ENCODE data around the gene GIPC1.
A peak's percentile ranks its signal among the peaks of the same experiment; 100 is the strongest.

Gene GIPC1

GRCh38 chr19:14440049-14440448 lies 55.9 kb downstream of the GIPC1 start:
- Histone ChIP-seq H3K9me3 (no peaks in the 10 kb centered on the region), H3K4me1 (no peaks in the 10 kb centered on the region), H3K36me3 (peaks cover 34% of the 10 kb centered on the region), H3K4me3 (ENCODE audit: low read depth, low read length) (no peak overlapping the region), H3K27me3 (no peaks in the 10 kb centered on the region)
- TF ChIP-seq CTCF (IDR thresholded peaks at IDR 0.05; ENCODE audit: low read depth, low read length) = no peak
- no peak for DNase-seq

- H3K4me1 ChIP-seq = no peaks in the 10 kb centered on the region
- DNase-seq = no peak
- no peaks in the 10 kb centered on the region for H3K9me3 ChIP-seq
- H3K27me3 ChIP-seq = no peaks in the 10 kb centered on the region
- no peak for TF ChIP-seq CTCF (IDR thresholded peaks at IDR 0.05; ENCODE audit: low read depth, low read length)
- H3K4me3 ChIP-seq (ENCODE audit: low read depth, low read length) = no peak overlapping the region
- peaks cover 25% of the 10 kb centered on the region for H3K36me3 ChIP-seq
Measured at GRCh38 chr19:14439014-14439413, 56.9 kb downstream of the GIPC1 start.

- TF ChIP-seq CTCF (IDR thresholded peaks at IDR 0.05; ENCODE audit: low read depth, low read length) = no peak
- no peak for DNase-seq
- Histone ChIP-seq H3K9me3 (no peaks in the 10 kb centered on the region), H3K27me3 (no peaks in the 10 kb centered on the region), H3K36me3 (peaks cover 14% of the 10 kb centered on the region), H3K4me1 (no peaks in the 10 kb centered on the region), H3K4me3 (ENCODE audit: low read depth, low read length) (no peak overlapping the region)
Measured at GRCh38 chr19:14437578-14438140, 58.3 kb downstream of the GIPC1 start.

GRCh38 chr19:14435320-14436050 lies 60.4 kb downstream of the GIPC1 start:
- Histone ChIP-seq H3K27me3 (no peaks in the 10 kb centered on the region), H3K36me3 (no peaks in the 10 kb centered on the region), H3K9me3 (no peaks in the 10 kb centered on the region), H3K4me3 (ENCODE audit: low read depth, low read length) (peak overlapping the region; percentile 71), H3K4me1 (no peaks in the 10 kb centered on the region)
- DNase-seq = no peak
- TF ChIP-seq CTCF (IDR thresholded peaks at IDR 0.05; ENCODE audit: low read depth, low read length) = no peak

- peak; percentile 56 for DNase-seq
Measured at GRCh38 chr19:14434543-14435319, 61.2 kb downstream of the GIPC1 start.

More at GRCh38 chr19:14434543-14435319, 61.2 kb downstream of the GIPC1 start:
- no peak for TF ChIP-seq CTCF (IDR thresholded peaks at IDR 0.05; ENCODE audit: low read depth, low read length)
- Histone ChIP-seq H3K4me3 (ENCODE audit: low read depth, low read length) (peak overlapping the region; percentile 71), H3K9me3 (no peaks in the 10 kb centered on the region), H3K27me3 (no peaks in the 10 kb centered on the region), H3K4me1 (no peaks in the 10 kb centered on the region), H3K36me3 (no peaks in the 10 kb centered on the region)
